Measurements from ENCODE around the gene KRT78. TPM values are rescaled to one million over a fixed set of nuclear protein-coding genes. Genes with fewer than 3 reads are reported as not detected.

Gene KRT78
- polyA plus RNA-seq, 4 donors = not detected

Other genes starting within 250 kb of the KRT78 start
- under 1 TPM in 2 of 4 donors, not detected in 2; 0.08 to 0.17 TPM for gene KRT72, start 247.5 kb downstream of the KRT78 start, polyA plus RNA-seq (ENCODE audit: insufficient read length in 4 of 4)
- under 1 TPM in 1 of 4 donors, not detected in 3; 0.06 TPM for gene KRT73, start 230.4 kb downstream of the KRT78 start, polyA plus RNA-seq (ENCODE audit: insufficient read length in 4 of 4)
- gene KRT2, start 196.8 kb downstream of the KRT78 start, polyA plus RNA-seq (ENCODE audit: insufficient read length in 4 of 4) = not detected
- gene KRT1, start 168.6 kb downstream of the KRT78 start, polyA plus RNA-seq (ENCODE audit: insufficient read length in 4 of 4) = under 1 TPM; 0.21 to 0.32 (median 0.28) TPM
- gene KRT77, start 145.5 kb downstream of the KRT78 start, polyA plus RNA-seq (ENCODE audit: insufficient read length in 4 of 4) = not detected
- gene KRT76, start 71.6 kb downstream of the KRT78 start, polyA plus RNA-seq (ENCODE audit: insufficient read length in 4 of 4) = not detected
- not detected for gene KRT3, start 52.9 kb downstream of the KRT78 start, polyA plus RNA-seq (ENCODE audit: insufficient read length in 4 of 4)
- gene KRT4, start 34.9 kb downstream of the KRT78 start, polyA plus RNA-seq (ENCODE audit: insufficient read length in 4 of 4) = under 1 TPM; 0.48 to 0.76 (median 0.61) TPM
- not detected for gene KRT79, start 14.7 kb downstream of the KRT78 start, polyA plus RNA-seq (ENCODE audit: insufficient read length in 4 of 4)
- 100 to 1,000 TPM; 212 to 262 (median 238) TPM for gene KRT8, start 56.1 kb upstream of the KRT78 start, polyA plus RNA-seq (ENCODE audit: insufficient read length in 4 of 4)
- gene KRT18, start 100.1 kb upstream of the KRT78 start, polyA plus RNA-seq (ENCODE audit: insufficient read length in 4 of 4) = 100 to 1,000 TPM; 164 to 178 (median 168) TPM
- gene EIF4B, start 157.5 kb upstream of the KRT78 start, polyA plus RNA-seq (ENCODE audit: insufficient read length in 4 of 4) = 100 to 1,000 TPM; 463 to 558 (median 490) TPM
- 100 to 1,000 TPM in 2 of 4 donors, 10 to 100 TPM in 2; 66.5 to 168 (median 112) TPM for gene TNS2, start 201.1 kb upstream of the KRT78 start, polyA plus RNA-seq (ENCODE audit: insufficient read length in 4 of 4)
- 10 to 100 TPM; 17.2 to 22.9 (median 20.0) TPM for gene SPRYD3, start 230.4 kb upstream of the KRT78 start, polyA plus RNA-seq (ENCODE audit: insufficient read length in 4 of 4)
- 10 to 100 TPM; 11.2 to 22.5 (median 14.4) TPM for gene IGFBP6, start 248.7 kb upstream of the KRT78 start, polyA plus RNA-seq (ENCODE audit: insufficient read length in 4 of 4)

Data from left renal cortex interstitium (tissue), 4 donors.